Measurements from ENCODE around the gene LAPTM5. TPM values are rescaled to one million over a fixed set of nuclear protein-coding genes. Genes with fewer than 3 reads are reported as not detected.
A peak's percentile ranks its signal among the peaks of the same experiment; 100 is the strongest.

The LAPTM5 gene
- total and polyA plus RNA-seq, 8 donors: 3.7 to 80.5 (median 10.9) TPM

DNA sequence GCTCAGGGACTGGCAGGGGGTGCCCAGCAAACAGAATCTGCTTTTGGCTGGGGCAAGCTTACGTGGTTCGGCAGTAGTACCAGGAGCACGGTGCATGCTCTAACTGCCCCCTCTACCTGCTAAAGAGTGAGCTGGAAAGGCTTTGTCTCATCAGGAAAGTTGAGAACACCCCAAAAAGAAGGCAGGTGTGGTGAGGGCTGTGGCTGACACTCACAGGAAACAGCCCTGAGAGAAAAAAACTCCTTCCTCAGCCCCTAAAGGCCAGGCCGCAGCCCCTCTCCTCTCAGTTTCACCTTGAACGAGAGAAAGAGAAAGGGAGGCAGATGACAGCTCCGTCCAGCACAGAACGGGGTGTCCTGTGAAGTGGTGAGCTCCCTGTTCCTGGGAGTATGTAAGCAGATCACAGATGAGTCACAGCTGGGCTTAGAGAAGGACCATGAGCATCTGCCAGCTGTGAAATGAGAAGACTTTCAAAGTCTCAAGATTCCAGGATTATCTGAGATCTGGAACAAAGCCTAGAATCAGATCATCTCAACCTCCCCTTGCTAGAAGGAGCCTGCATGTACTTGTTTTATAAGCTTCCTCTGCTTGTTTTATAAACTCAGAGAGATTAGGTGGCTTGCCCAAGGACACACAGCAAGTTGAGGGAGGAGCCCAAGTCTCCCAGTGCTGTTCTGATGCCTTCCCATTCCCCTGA lies 13.4 kb downstream of the LAPTM5 start:
- H3K4me3 ChIP-seq: no peak overlapping the region
- 74 to 87% methylated on average over 7 of the region's 7 CpGs for WGBS, 2 donors
- H3K4me1 ChIP-seq: peaks cover 0 to 8% (median 0%) of the 10 kb centered on the region in 3 donors
- H3K9me3 ChIP-seq: no peaks in the 10 kb centered on the region
- no peaks in the 10 kb centered on the region for H3K36me3 ChIP-seq
- H3K27me3 ChIP-seq: no peaks in the 10 kb centered on the region
- FAIRE-seq: no peak
- ATAC-seq: no peak
- DNase-seq: peak in 1 of 6 donors; percentile 6
- no peak overlapping the region for H3K27ac ChIP-seq
- TF ChIP-seq, protein P1, sequence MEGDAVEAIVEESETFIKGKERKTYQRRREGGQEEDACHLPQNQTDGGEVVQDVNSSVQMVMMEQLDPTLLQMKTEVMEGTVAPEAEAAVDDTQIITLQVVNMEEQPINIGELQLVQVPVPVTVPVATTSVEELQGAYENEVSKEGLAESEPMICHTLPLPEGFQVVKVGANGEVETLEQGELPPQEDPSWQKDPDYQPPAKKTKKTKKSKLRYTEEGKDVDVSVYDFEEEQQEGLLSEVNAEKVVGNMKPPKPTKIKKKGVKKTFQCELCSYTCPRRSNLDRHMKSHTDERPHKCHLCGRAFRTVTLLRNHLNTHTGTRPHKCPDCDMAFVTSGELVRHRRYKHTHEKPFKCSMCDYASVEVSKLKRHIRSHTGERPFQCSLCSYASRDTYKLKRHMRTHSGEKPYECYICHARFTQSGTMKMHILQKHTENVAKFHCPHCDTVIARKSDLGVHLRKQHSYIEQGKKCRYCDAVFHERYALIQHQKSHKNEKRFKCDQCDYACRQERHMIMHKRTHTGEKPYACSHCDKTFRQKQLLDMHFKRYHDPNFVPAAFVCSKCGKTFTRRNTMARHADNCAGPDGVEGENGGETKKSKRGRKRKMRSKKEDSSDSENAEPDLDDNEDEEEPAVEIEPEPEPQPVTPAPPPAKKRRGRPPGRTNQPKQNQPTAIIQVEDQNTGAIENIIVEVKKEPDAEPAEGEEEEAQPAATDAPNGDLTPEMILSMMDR (IDR thresholded peaks at IDR 0.05): no peak
- intact Hi-C loops (cut with DNase I): no loop called here

DNA sequence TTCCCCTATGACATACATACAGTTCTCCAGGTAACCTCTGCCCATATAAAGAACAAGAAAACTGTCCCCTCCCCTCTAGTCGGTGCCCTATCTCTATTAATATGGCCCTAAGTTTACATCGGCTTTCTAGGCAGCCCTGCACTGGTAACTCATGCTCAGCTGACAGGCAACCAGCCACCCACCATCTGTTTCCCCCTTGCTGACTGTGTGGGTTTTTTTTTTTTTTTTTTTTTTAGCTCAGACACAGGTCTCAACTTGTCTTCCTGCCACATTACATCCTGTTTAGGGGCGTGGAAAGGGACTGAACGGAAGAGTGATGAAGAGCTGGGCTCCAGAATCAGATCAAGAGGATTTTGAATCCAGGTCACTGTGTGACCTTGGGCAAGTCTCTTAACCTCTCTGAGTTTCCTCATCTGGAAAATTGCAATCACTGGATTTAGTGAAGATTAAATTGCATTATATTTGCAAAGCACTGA lies 14.0 kb downstream of the LAPTM5 start:
- Histone ChIP-seq H3K4me3 (no peak overlapping the region), H3K4me1 (peaks cover 0 to 8% (median 0%) of the 10 kb centered on the region in 3 donors), H3K9me3 (no peaks in the 10 kb centered on the region), H3K27me3 (no peaks in the 10 kb centered on the region), H3K27ac (no peak overlapping the region), H3K36me3 (no peaks in the 10 kb centered on the region)
- TF ChIP-seq, protein P1 (IDR thresholded peaks at IDR 0.05): no peak
- intact Hi-C loops (cut with DNase I): no loop called here
- DNase-seq (peak in 1 of 6 donors; percentile 2), FAIRE-seq (no peak), ATAC-seq (peak in 3 of 4 donors; percentile 5 to 33 (median 23))
- WGBS, 2 donors: 37 to 76% methylated on average over 4 of the region's 4 CpGs

DNA sequence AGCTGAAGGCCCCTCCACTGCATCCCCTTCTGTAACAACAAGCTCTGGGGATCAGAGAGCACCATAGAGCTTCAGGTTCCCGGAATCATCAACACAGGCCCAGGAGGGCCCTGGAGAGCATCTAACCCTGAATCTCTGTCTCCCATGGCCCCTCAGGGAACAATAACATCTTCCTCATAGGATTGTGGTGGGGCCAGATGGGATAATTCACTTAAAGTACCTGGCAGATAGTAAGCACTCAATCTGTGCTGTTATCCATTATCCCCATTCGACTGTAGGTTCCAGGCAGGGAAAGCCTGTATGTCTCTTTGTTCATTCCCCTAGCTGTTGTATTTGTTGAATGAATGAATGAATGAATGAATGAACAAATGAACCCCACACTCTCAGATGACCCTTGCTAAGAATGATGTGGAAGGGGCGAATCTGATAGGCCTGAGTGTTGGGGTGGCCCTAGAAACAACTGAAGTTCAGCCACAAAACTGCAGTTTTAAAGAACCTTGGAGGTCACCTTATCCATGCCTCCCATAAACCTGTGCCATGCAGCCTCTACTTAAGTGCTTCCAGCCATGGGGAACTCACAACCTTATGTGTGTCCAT lies 14.5 kb downstream of the LAPTM5 start:
- Histone ChIP-seq H3K27ac (no peak overlapping the region), H3K4me1 (peaks cover 0 to 8% (median 0%) of the 10 kb centered on the region in 3 donors), H3K36me3 (no peaks in the 10 kb centered on the region), H3K4me3 (no peak overlapping the region), H3K27me3 (no peaks in the 10 kb centered on the region), H3K9me3 (no peaks in the 10 kb centered on the region)
- DNase-seq (no peak), FAIRE-seq (no peak), ATAC-seq (no peak)
- intact Hi-C loops (cut with DNase I): no loop called here
- TF ChIP-seq, protein P1 (IDR thresholded peaks at IDR 0.05): no peak
- WGBS, 2 donors: 87 to 90% methylated on average over 3 of the region's 3 CpGs

DNA sequence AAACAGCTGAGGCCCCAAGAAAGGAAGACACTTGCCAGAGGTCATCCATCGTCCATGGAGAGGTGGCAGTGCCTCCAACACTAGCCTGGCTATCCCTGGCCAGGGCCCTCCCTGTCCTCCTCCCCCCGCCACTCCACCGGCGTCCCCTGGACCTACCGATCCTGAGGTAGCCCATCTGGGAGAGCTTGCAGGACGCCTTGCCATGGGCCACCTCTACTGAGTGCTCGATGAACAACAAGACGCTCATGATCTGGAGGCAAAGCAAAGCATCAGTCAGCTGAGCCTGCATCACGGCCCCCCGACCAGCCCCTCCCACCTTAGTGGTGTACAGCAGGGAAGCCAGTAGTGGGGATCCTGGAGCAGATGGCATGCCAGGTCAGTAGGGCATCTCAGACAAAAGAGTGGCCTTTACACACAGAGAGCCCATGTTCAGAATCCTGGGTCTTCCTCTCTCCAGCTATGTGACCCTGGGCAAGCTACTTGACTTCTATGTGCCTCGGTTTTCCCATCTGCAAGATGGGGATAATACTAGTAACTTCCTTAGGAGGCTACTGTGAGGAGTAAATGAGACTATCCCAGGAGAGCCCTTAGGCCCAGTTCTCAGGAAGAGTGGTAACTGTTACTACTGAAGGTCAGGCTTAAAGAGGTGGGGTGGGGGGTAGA lies 15.1 kb downstream of the LAPTM5 start:
- DNase-seq (peak in 2 of 6 donors; percentile 33 to 46), ATAC-seq (no peak), FAIRE-seq (no peak)
- Histone ChIP-seq H3K9me3 (no peaks in the 10 kb centered on the region), H3K27ac (no peak overlapping the region), H3K27me3 (no peaks in the 10 kb centered on the region), H3K36me3 (no peaks in the 10 kb centered on the region), H3K4me1 (peaks cover 0 to 8% (median 0%) of the 10 kb centered on the region in 3 donors), H3K4me3 (no peak overlapping the region)
- TF ChIP-seq, protein P1 (IDR thresholded peaks at IDR 0.05): no peak
- 70 to 78% methylated on average over 11 of the region's 11 CpGs for WGBS, 2 donors
- intact Hi-C loops (cut with DNase I): no loop called here
